NCI-H1105 (cell line): ENCODE data around the gene EVI2A.
"Not testable (repeated sequence)": the region's sequence is repeated elsewhere in the genome, so short reads cannot be mapped to it uniquely, and the experiment has no call there.

Experiments
- DNase-seq: peaks from one replicate; lab custom pipeline; 2025; lab: John Stamatoyannopoulos, UW

The EVI2A gene

DNA sequence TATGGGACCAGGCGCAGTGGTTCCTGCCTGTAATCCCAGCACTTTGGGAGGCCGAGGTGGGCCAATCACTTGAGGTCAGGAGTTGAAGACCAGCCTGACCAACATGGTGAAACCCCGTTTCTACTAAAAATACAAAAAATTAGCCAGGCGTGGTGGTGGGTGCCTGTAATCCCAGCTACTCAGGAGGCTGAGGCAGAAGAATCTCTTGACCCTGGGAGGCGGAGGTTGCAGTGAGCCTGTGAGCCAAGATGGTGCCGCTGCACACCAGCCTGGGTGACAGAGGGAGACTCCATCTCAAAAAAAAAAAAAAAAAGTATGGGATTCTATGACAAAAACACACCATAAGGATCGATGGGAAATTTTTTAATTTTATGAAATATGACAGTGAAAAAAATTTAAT lies 9.2 kb downstream of the EVI2A start:
- not testable (repeated sequence) for DNase-seq

DNA sequence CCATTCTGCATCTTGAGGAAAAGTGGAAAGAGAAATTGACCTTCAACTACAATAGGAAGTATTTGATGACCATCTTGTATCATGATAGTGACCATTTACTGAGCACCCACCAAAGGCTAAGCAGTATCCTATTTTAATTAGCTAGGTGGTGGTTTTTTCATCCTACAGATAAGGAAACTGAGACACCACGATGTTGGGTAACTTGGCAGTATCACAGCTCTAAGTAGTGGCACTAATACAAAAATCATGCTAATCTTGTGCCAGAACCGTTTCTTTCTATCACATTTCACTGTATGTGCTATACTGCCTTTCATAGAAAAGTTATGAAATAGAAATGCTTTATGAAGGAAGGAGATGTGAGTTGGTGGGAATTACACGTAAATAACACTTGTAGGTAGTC lies 9.9 kb downstream of the EVI2A start:
- no peak for DNase-seq

DNA sequence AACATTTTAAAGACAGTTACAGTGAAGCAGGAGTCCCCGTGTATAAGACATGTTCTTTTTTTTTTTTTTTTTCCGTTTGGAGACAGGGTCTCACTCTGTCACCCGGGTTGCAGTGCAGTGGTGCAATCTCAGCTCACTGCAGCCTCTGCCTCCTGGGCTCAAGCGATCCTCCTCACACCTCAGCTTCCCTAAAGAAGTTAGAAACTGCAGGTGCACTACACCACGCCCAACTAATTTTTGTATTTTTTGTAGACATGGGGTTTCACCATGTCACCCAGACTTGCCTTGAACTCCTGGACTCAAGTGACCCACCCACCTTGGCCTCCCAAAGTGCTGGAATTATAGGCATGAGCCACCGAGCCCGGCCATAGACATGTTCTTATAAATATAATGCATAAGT lies 10.5 kb downstream of the EVI2A start:
- DNase-seq, result no peak

DNA sequence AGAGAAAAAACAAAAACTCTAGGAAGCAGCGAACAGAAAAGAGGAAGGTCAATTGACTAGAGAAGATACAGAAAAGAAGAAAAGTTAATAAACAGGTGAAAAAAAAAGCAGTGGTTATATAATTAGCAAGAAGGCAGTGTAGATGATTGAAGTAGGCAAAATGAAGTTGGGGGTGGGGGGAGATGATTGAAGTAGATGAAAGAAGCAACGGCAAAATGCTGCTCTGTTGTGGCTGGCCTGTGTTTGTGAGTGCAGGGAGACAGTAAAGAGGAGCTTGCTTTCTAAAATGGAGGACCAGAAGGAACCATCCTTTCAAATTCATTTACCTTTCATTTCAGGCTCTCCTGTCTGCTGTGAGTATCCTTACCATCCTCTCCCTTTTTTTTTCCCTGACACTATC lies 11.2 kb downstream of the EVI2A start:
- no peak for DNase-seq

DNA sequence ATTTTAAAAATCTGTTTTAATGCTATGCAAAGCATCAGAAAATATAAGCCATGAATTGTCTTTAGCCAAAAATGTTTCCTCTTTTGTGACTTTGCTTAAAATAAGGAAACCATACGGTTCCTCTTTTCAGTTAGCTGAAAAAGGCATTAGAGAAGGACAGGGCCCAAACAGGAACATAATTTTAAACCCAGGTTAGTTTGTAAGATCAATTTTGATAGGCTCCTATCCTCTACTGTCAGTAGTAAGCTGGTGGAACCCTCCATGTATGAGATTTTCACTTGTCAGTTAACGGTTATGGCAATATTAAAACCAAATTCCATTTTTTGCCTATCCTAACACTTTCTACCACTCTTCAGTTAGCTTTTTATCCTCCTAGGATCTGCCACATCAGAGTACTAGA lies 11.9 kb downstream of the EVI2A start:
- no peak for DNase-seq

DNA sequence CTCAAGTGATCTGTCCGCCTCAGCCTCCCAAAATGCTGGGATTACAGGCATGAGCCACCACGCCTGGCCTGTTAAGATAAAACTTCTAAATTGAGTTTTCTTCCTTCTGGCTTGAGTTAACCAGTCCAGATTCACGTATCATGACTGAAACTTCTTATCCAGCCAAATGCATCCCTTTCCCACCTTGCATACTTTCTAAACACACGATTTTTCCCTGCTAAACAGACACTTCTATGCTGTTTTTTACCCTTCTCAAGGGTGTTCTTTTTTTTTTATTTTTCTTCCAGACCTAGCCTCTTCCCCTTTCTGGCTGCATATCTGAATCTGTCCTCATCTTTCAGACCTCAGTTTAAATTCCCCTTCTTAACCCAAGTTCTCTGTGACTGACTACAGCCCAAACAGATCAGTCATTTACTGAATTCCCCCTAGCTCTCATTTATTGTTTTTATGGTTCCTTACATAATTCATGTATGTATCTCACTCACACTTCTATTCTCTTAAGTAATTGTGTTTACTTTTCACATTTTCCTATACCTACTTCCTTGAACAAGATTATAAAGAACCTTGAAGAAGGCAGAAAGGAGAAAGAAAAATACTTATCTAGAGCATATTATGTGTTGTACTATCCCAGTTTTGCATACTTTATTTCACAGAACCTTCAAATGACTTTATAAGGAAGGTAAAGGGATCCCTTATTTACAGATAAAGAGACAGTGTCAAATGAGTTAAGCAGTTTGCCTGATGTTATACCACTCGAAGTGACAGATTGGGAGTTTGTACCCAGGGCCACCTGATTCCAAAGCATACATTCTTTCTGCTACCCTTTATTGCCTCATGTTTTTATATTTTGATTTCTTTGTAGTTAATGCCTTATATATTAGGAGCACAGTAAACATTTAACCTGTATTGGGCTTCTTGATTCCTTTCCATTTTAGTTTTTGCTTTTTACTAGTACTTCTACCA lies 12.8 kb downstream of the EVI2A start:
- no peak for DNase-seq

DNA sequence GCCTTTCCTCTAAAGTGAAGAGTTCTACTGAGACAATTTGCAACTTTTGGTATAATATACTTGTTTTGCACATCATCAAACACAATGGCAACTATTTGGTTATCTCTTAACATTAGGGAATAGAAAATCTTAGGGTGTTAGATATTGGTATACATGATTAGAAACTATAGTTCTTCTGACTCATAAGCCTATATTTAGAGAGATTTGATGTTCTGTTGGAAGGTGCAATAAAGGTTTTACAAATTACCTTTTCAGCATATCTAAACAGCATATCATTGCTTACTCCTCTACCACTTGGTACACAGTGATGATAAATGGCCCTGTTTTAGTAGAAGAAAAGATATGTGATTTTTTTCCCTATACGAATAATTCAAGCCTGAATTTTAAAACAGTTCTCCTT lies 13.8 kb downstream of the EVI2A start:
- DNase-seq, result no peak

DNA sequence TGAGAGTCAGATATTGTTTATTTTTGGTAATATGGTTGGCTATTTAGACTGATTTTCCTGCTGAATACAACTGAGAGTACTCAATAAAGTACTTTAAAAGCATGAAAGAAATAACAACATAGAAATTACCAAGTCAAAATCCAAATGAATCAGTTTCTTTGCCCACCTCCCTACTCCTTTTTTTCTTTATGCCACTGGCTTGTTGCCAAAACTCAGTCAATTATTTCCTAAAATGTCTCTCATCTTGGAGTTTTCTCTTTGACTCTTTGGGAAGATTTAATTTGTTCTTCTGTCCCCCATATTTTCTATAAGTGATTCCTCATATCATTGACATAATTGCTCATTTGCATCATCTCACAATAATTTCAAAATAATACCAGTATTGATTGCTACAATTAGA lies 21.8 kb downstream of the EVI2A start:
- DNase-seq, result no peak

DNA sequence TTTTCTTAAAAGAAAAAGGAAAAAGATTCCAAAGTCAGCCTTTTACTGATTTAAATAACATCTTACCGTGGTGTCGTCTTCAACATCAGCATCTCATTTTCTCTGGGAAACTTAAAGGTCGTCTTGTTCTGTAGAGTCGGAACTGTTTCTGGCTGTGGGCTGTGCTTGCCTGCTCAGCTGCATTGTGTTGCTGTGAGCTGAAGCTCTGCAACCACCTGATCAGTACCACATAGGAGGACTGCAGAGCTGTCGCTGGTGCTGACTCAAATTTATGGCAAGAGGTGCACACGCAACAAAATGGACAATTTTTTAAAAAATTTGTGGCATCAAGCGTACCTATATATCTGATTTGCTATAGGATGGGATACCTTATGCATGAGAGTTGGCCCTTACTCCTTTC lies 24.3 kb downstream of the EVI2A start, which contains the start of gene OMG:
OMG (minus strand) TSS at position 150 of the 400 bp plus-strand sequence. CDS start 908 bp downstream, outside the sequence.
- DNase-seq, result no peak

DNA sequence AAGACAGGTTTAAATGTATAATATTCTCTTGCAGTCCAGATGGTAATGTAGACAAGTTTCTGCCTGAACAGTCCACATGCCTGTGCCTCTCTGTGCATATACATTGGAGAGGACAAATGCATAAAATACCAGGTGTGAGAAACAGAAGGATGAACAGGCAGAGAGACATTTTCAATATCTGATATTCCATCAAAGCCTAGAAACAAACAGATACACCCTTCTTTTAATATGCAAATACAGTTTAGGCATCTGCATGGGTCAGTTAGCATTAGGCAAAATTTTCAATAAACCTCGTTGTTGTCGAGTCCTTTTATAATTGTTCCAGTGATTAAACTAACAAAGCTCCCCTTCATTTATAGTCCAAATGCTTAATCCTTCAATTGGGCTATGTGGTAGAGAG lies 25.3 kb downstream of the EVI2A start:
- no peak for DNase-seq

DNA sequence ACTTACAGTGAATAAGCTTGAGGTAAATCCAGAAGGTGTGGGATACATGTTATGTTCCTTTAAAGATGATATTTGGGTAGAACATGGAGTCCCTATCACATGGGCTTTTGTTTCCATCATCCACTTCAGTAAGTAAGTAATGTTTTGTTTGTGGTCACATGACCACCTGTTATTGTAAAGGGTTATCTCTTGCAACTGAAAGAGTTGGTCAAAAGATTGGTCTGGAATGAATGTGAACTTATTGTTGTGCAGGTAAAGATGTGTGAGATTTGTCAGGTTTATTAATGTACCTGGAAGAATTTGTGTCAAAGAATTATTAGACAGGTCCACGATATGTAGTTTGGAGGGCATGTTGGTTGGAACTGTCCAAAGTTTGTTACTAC lies 25.9 kb downstream of the EVI2A start:
- DNase-seq, result no peak

DNA sequence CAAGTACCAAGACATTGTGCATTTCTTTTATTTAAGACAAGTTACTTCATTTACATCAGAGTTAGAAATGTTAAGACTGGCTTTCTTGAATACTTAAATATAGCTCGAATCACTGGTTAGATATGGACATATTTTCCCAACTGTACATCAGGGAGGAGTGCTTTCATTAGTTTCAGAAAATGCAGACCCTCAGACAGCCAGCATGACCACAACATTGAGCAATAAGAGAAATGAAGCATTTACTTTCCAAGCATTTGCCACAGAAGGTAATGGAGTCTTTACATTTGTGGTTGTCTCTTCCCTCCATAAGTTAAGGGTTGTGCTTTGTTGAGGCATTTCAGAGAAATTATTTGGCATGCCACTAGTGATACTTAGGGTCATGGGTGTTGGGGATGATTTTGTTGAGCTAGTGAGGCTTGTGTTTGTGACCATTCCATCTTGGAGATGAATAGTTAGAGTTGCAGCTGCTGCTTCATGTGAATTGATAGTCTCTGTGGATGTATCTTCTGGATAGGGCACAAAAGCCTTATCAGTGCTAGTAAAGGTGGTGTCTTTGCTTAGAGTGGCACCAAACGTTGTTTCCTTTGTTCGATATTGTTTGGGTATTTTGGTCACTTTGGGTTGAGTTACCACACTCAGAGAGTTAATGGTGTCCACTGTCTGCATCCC lies 26.5 kb downstream of the EVI2A start:
- DNase-seq, result no peak

DNA sequence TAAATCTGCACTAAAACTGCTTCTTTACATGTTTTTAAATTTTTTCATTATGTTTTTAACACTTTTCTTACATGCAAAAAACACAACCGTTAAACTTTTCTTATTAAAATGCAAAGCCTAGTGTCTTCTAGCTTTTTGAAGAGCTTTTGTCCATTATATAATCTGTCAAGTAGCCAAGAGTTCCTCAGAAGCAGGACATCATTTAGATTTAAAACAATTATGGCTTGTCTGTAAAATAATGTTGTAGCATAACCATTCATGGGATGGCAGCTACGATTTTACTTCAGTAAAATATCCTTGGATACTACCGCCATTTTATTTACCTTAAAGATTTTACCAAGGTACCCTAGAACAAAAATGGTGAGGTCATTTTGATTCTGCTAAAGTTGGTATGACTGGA lies 27.2 kb downstream of the EVI2A start:
- DNase-seq, result no peak

DNA sequence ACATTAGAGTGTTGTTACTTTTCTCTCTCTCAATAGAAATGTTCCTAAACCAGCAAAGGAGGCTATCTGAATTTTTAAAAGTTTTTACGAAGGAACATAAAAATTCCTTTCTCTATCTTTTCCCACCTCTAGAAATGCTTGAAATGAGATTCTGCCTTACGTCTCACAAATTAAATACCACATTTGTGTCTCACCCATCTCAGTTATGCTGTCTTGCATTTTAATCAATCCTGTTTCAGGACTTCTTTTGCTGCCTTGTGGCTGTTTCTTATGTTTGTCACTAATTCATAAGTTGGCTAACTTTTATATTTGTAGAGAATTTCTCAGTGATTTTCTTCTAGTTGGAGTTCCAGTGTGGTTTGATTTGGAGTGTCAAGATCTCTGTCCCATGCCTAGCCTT lies 27.8 kb downstream of the EVI2A start:
- DNase-seq, result no peak

DNA sequence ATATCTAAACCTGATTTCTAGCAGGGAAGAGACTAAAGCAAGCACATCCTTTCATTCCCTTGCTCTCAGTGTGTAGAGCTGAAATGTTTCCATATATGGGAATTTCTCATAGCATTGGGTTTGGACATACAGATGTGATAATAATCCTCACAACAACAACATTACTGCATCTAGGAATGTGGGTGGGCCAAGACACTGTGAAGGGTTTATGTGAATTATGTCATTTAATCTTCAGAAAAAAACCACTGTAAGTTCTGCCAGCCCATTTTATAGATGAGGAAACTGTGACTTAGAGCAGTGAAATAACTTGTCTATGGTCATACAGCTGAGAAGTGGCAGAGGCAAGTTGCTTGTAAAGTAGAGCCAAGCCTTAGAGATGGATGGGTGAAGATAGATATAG lies 29.6 kb downstream of the EVI2A start:
- DNase-seq, result no peak

DNA sequence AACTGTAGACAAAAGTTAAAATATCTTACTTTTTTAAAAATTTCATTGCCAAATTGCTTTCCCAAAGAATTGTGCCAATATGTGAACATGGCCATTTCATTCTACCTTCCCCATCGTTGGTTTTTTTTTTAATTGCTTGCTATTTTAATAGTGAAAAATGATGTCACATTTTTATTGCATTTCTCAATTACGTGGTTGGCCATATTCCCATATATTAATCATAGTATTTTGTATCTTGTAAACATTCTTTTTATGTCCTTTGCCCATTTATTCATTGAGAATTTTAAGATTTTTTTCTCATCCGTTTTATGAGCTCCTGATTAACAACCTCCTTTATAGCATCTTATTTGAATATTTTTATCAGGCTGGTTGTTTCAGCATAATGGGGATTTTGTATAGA lies 31.6 kb downstream of the EVI2A start:
- DNase-seq, result no peak

DNA sequence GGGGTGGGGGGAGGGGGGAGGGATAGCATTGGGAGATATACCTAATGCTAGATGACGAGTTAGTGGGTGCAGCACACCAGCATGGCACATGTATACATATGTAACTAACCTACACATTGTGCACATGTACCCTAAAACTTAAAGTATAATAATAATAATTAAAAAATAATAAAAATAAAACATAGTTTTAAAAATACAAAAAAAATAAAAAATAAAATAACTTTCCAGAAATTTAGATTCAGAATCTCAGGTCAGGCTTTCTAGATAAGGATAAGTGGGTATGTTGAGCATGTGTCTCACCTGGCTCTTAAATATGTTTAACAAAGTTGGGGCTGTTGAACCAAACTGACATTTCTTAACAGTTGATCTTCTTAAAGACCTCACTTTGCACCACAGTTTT lies 33.5 kb downstream of the EVI2A start:
- not testable (repeated sequence) for DNase-seq

DNA sequence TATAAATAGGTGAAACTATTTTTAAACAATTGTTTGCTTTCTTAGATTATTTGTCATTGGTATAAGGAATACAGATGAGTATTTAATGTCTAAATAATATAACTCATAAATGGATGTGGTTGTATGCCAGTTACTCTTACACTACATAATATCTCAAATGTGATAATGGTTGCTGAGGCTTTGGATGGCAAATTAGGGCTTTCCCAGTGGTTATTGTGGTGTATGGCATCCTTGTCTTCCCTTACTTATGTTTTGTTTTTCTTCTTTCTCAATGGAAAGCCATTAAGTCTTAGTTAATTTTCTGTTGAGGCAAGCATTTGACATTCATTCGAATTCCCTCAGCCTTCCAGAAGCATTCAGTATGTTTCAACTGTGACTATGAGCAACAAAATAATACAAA lies 34.8 kb downstream of the EVI2A start:
- DNase-seq, result no peak

DNA sequence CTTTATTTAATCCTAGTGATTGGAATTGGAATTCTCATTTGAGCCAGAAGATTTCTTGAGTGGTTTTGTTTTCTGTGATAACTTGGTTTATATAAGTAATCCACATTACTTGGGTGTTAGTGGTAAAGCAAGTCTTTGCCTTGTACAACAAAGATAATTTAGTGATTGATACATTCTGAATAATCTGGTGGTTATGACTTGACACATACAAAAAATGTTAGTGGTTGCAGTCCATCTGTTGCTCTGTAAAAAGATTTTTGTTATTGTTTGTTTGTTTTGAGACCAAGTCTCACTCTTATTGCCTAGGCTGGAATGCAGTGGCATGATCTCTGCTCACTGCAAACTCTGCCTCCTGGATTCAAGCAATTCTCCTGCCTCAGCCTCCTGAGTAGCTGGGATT lies 37.6 kb downstream of the EVI2A start:
- no peak for DNase-seq

DNA sequence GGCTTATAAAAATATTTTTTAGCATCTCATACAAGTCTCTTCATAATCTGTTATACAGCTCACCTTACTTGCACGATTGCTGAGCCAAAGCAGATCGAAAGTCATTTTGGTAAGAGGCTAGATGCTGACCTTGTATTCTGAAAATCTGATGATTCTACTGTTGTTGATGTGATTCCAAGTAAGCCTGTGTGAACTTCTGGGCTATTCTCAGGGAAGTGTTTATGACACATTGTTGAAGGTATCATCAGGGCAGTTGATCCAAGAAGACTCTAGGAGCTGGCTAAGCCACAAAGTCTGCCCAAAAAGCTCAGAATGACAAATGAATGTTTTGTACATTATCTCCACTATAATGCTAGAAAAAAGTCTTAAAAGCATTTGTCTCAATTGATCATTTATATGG lies 40.4 kb downstream of the EVI2A start:
- DNase-seq, result no peak

DNA sequence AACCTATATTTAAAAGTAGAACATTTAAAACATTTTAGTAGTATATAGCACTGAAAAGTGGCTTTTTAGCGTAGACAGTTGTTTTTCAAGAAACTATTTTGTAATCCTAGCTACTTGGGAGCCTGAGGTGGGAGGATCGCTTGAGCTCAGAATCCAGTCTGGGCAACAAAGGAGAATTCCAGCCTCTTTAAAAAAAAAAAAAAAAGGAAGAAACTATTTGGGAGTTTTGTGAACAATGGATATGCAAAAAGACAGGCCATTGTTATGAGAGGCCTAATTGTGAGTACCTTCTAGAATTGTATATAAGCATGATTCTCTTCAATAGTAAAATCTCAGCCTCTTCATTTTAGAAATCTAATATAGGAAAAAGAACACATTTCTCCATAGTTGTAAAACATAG lies 42.0 kb downstream of the EVI2A start:
- no peak for DNase-seq

DNA sequence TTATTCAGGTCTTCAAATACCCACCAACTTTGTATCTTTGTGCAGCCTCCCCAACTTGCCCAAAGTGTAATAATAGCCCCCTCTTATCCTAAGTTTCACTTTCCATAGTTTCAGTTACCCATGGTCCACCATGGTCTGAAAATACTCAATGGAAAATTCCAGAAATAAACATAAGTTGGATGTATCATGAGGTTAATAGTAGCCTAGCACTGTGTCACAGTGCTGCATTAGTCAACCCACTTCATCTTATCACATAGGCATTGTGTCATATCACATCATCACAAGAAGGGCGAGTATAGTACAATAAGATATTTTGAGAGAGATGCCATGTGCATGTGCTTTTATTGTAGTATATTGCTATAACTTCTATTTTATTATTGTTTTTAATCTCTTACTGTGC lies 46.3 kb downstream of the EVI2A start:
- DNase-seq, result no peak

DNA sequence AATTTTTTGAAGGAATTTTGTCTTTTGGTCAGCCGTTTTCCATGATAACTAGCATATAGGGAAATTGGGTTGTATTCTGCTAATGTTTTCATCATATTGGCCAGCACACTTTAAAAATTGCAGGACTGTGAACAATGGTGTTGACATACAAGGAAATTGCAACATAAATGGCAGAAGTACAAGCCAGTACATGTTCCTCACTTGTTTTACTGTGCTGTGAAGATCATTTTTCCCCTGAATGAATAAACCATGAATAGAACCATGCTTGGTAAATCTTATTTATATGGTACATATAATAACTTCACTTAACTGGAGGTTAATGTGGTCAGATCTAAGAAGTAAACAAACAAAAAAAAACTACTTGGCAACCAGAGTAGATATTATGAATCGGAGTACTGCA lies 47.2 kb downstream of the EVI2A start:
- DNase-seq, result peak; percentile 36

DNA sequence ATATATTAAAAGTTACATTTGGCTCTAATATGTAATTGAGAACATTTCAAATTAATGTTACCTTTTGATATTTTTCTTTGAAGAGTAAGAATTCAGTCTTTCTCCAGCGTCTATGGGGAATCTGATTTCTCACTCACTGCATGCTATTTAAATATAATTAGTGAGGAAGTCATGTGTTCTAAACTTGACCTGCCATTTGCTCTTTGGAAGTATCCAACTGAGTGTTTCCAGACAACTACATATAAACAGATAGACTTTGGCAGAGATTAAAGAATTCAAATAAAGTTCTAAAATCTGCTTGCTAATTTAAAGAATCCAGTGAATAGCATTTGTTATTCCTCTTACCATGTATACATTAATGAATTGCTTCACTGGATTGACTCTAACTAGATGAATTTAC lies 47.9 kb downstream of the EVI2A start:
- DNase-seq, result no peak
